ENCODE results near the gene NLE1.

The NLE1 gene

GRCh38 chr17:35084987-35085386 is 57.1 kb downstream of the NLE1 start:
- peak; percentile 12 for DNase-seq

- DNase-seq, result no peak
Observed at GRCh38 chr17:35083071-35083470, 59.0 kb downstream of the NLE1 start.

- DNase-seq, result no peak
Observed at GRCh38 chr17:35082073-35082657, 59.9 kb downstream of the NLE1 start.

GRCh38 chr17:35081638-35082037 is 60.5 kb downstream of the NLE1 start:
- no peak for DNase-seq

GRCh38 chr17:35080536-35080935 is 61.6 kb downstream of the NLE1 start:
- no peak for DNase-seq

- DNase-seq, result no peak
Observed at GRCh38 chr17:35079547-35080423, 62.3 kb downstream of the NLE1 start.
